Measurements from ENCODE around the gene PTGES3. TPM values are rescaled to one million over a fixed set of nuclear protein-coding genes. Genes with fewer than 3 reads are reported as not detected.

The PTGES3 gene
- total RNA-seq, 4 donors from 2014 or later: 101 to 132 (median 124) TPM

DNA sequence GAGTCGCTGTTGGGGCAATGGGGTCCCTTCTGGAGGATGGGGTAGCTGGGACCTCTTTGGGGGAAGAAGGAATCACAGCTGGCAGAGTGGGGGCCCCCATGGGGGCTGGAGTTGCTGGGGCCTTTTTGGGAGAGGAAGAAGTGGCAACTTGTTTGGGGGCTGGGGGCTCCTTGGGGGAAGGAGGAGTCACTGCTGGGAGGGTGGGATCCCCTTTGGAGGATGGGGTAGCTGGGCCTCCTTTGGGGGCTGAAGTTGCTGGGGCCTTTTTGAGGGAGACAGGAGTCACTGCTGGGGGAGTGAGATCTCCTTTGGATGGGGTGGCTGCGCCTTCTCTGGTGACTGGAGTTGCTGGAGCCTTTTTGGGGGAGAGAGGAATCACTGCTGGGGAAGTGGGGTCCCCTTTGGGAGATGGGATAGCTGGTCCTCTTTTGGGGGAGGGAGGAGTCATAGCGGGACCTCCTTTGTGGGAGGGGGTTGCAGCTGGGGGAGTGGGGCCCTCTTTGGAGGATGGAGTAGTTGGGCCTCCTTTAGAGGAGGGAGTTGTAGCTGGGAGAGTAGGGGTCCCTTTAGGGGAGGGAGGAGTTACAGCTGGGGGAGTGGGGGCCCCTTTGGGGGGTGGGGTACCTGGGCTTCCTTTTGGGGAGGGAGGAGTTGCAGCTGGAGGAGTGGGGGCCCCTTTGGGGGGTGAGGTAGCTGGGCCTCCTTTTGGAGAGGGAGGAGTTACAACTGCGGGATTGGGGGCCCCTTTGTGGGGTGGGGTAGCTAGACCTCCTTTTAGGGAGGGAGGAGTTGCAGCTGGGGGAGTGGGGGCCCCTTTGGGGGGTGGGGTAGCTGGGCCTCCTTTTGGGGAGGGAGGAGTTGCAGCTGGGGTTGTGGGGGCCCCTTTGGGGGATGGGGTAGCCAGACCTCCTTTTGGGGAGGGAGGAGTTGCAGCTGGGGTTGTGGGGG, 29.1 kb upstream of the PTGES3 start:
- H3K9me3 ChIP-seq: no peaks in the 10 kb centered on the region
- 89 to 93% methylated on average over 4 of the region's 4 CpGs for WGBS, 2 donors
- no peak overlapping the region for H3K4me3 ChIP-seq (replicated peaks in 1 of 3)
- DNase-seq: no peak
- H3K36me3 ChIP-seq: peaks cover 35 to 38% of the 10 kb centered on the region in 2 donors
- TF ChIP-seq, protein P1, sequence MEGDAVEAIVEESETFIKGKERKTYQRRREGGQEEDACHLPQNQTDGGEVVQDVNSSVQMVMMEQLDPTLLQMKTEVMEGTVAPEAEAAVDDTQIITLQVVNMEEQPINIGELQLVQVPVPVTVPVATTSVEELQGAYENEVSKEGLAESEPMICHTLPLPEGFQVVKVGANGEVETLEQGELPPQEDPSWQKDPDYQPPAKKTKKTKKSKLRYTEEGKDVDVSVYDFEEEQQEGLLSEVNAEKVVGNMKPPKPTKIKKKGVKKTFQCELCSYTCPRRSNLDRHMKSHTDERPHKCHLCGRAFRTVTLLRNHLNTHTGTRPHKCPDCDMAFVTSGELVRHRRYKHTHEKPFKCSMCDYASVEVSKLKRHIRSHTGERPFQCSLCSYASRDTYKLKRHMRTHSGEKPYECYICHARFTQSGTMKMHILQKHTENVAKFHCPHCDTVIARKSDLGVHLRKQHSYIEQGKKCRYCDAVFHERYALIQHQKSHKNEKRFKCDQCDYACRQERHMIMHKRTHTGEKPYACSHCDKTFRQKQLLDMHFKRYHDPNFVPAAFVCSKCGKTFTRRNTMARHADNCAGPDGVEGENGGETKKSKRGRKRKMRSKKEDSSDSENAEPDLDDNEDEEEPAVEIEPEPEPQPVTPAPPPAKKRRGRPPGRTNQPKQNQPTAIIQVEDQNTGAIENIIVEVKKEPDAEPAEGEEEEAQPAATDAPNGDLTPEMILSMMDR (IDR thresholded peaks at IDR 0.05): no peak
- no peak for TF ChIP-seq POLR2A (IDR thresholded peaks at IDR 0.05)
- H3K4me1 ChIP-seq: peaks cover 37 to 57% of the 10 kb centered on the region in 2 donors
- intact Hi-C loops (cut with DNase I): no loop called here
- no peaks in the 10 kb centered on the region for H3K27me3 ChIP-seq
- no peak overlapping the region for H3K27ac ChIP-seq

DNA sequence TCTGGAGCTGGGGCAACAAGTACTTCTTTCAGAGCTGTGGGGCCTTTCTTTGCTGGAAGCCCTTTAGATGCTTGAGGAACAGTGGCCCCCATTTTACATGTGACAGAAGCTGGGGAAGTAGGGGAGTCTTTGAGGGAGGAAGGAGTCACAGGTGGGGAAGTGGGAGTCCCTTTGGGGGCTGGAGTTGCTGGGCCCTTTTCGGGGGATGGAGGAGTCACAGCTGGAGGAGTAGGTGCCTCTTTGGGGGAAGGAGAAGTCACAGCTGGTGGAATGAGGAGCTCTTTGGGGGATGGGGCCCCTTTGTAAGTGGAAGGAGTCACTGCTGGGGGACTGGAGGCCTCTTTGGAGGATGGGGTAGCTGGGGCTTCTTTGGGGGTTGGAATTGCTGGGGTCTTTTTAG, 28.4 kb upstream of the PTGES3 start:
- TF ChIP-seq POLR2A (IDR thresholded peaks at IDR 0.05): no peak
- TF ChIP-seq, protein P1 (IDR thresholded peaks at IDR 0.05): no peak
- Histone ChIP-seq H3K36me3 (peaks cover 43 to 46% of the 10 kb centered on the region in 2 donors), H3K9me3 (no peaks in the 10 kb centered on the region), H3K27me3 (no peaks in the 10 kb centered on the region), H3K4me1 (peaks cover 30 to 50% of the 10 kb centered on the region in 2 donors), H3K4me3 (replicated peaks in 1 of 3) (no peak overlapping the region), H3K27ac (no peak overlapping the region)
- no peak for DNase-seq
- WGBS, 2 donors: 70 to 74% methylated on average over 1 of the region's 1 CpG
- intact Hi-C loops (cut with DNase I): no loop called here

DNA sequence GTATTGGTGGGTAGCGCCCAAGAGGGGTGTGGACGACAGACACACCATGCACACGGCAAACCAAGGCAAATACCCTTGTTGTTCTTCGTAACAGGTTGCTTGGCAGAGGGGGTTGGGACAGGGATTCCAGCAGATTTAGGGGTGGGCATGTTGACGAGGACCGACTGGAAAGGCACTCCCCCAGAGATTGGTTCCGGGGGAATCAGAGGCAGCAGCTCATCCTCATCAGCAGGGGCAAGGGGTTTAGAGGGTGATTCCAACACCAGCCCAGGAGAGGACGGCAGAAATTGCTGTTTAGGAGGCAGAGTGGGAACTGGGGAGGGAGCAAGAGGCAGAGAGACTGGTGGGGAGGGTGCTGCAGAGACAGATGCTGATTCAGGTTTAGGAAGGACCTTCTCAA, 27.7 kb upstream of the PTGES3 start:
- H3K4me3 ChIP-seq (replicated peaks in 1 of 3): no peak overlapping the region
- H3K4me1 ChIP-seq: peaks cover 23 to 43% of the 10 kb centered on the region in 2 donors
- no peak for TF ChIP-seq POLR2A (IDR thresholded peaks at IDR 0.05)
- TF ChIP-seq, protein P1 (IDR thresholded peaks at IDR 0.05): no peak
- DNase-seq: no peak
- intact Hi-C loops (cut with DNase I): no loop called here
- no peaks in the 10 kb centered on the region for H3K27me3 ChIP-seq
- no peak overlapping the region for H3K27ac ChIP-seq
- 78 to 80% methylated on average over 8 of the region's 8 CpGs for WGBS, 2 donors
- H3K9me3 ChIP-seq: no peaks in the 10 kb centered on the region
- H3K36me3 ChIP-seq: peaks cover 48 to 50% of the 10 kb centered on the region in 2 donors

DNA sequence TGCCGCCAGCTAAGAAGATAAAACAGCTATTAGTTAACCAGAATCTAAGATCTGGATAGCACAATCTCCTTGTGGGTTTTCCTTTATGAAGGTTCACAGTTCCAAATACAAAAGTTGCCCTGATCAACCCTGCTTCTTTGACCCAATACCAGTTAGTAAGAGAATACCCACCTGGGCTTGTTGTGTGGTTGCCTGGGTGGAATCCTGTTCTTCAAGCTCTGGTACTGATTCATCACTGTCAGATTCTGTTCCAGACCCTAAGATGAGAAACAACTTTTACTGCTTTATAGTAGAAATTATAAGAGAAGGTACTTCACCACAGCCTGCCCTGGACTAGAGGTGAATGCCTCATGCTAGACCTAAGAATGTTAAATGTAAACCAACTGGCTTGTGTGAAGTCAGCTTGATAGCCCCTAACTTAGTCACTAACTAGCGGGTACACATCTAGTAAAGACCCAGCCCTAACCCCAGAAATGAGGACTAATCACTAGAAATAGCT, 26.4 kb upstream of the PTGES3 start:
- Histone ChIP-seq H3K9me3 (no peaks in the 10 kb centered on the region), H3K27me3 (no peaks in the 10 kb centered on the region), H3K27ac (no peak overlapping the region), H3K4me1 (peaks cover 15 to 30% of the 10 kb centered on the region in 2 donors), H3K36me3 (peaks cover 48 to 50% of the 10 kb centered on the region in 2 donors), H3K4me3 (replicated peaks in 1 of 3) (no peak overlapping the region)
- TF ChIP-seq, protein P1 (IDR thresholded peaks at IDR 0.05): no peak
- no peak for TF ChIP-seq POLR2A (IDR thresholded peaks at IDR 0.05)
- 94 to 98% methylated on average over 2 of the region's 2 CpGs for WGBS, 2 donors
- intact Hi-C loops (cut with DNase I): no loop called here
- no peak for DNase-seq

DNA sequence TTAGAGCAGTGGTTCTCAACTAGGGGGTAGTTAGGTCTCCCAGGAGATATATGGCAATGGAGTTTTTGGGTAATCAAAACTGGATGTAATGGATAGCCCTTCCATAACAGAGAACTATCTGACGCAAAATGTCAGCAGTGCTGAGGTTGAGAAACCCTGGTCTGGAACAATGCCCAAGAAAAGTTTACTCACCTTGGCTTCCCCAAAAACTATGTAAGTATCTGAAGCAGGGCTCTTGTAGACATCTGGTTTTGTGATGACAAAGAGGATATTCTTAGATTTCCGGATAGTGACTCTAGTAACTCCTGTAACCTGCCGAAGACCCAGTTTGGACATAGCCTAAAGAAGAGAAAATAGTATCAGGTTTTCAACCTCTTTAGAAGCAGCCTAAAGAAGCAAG, 25.3 kb upstream of the PTGES3 start:
- intact Hi-C loops (cut with DNase I): no loop called here
- peaks cover 41 to 48% of the 10 kb centered on the region in 2 donors for H3K36me3 ChIP-seq
- no peaks in the 10 kb centered on the region for H3K9me3 ChIP-seq
- TF ChIP-seq POLR2A (IDR thresholded peaks at IDR 0.05): no peak
- TF ChIP-seq, protein P1 (IDR thresholded peaks at IDR 0.05): no peak
- WGBS, 2 donors: 94 to 95% methylated on average over 3 of the region's 3 CpGs
- H3K27ac ChIP-seq: no peak overlapping the region
- H3K4me3 ChIP-seq (replicated peaks in 1 of 3): no peak overlapping the region
- no peaks in the 10 kb centered on the region for H3K27me3 ChIP-seq
- DNase-seq: no peak
- H3K4me1 ChIP-seq: peaks cover 6 to 18% of the 10 kb centered on the region in 2 donors
